HG03060 (cell line): ENCODE measurements around the gene CLSTN2.

Source experiments
- ATAC-seq: cut with Tn5 transposase; IDR thresholded peaks from one replicate; pipeline ENCODE4 v1.9.1; 2021; ENCODE audit warnings: low read depth, moderate number of reproducible peaks; ENCODE audit not compliant: unreplicated experiment

Gene CLSTN2

GRCh38 chr3:140258222-140258724 is 323.3 kb downstream of the CLSTN2 start:
- ATAC-seq = no peak

GRCh38 chr3:140265302-140265701 is 330.3 kb downstream of the CLSTN2 start:
- no peak for ATAC-seq

- ATAC-seq = no peak
These were observed 333.1 kb downstream of the CLSTN2 start for GRCh38 chr3:140268103-140268502.

GRCh38 chr3:140268610-140269009 is 333.6 kb downstream of the CLSTN2 start:
- ATAC-seq = no peak

GRCh38 chr3:140270329-140270728 is 335.3 kb downstream of the CLSTN2 start:
- no peak for ATAC-seq

- ATAC-seq = no peak
These were observed 338.7 kb downstream of the CLSTN2 start for GRCh38 chr3:140273542-140274195.

- no peak for ATAC-seq
These were observed 339.4 kb downstream of the CLSTN2 start for GRCh38 chr3:140274429-140274828.

DNA sequence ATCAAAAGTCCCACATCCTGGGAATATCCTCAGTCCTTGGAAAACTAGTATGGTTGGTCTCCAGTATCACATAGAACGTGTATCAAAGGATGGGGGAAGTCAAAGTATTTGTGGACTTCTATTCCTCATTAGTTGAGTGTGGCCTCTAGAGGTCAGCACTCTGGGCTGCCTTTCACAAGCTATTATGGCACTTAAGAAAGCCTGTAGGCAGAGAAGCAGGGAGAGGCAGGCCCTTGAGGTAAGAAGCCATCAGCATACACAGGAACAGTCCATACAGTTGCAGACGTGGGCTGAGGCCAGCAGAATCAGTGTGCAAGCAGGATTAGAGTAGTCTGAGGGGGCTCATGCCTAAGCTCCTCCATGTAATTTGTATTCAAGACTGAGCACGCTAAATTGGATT is 341.7 kb downstream of the CLSTN2 start:
- ATAC-seq = no peak

- no peak for ATAC-seq
These were observed 342.9 kb downstream of the CLSTN2 start for GRCh38 chr3:140277886-140278285.

DNA sequence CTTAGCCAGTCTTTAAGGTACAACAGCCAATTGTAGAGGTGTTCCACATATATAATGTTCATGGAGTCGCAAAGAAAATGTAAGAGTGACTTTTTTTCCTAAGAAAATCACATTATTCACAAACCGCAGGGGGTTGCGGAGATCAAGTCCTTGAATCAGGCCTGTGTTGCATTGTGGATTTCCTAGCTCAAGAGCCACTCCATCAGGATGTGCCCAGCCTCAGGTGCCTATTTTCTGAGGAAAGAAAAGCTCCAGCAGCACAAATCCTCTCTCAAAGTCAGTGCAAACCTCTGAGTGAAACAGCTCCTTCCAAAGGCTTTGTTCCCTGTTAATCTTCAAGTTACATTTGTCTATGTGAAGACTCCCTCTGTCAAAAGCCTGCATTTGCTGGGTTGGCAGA is 349.4 kb downstream of the CLSTN2 start:
- ATAC-seq = no peak

GRCh38 chr3:140285380-140285779 is 350.4 kb downstream of the CLSTN2 start:
- no peak for ATAC-seq

DNA sequence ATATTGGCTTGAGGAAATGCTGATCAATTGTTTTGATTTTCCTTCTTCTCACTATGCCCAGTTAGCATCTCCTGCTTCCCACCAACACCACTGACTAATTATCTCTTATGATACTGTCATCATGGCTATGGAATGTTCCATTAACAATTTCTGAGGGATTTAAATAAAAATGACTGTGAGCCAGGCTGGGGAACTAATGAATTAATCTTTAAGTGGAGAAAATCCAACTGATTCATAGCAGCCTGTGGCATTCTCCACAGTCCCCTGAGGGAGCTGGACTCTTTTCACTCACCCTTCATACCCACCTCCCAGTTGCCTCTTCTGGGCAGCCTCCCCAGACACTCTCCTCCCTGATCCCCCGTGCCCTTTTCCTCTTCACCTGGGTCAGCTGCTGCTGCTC is 353.6 kb downstream of the CLSTN2 start:
- ATAC-seq = no peak

GRCh38 chr3:140290105-140290504 is 355.1 kb downstream of the CLSTN2 start:
- no peak for ATAC-seq

- no peak for ATAC-seq
These were observed 357.2 kb downstream of the CLSTN2 start for GRCh38 chr3:140292170-140292569.

DNA sequence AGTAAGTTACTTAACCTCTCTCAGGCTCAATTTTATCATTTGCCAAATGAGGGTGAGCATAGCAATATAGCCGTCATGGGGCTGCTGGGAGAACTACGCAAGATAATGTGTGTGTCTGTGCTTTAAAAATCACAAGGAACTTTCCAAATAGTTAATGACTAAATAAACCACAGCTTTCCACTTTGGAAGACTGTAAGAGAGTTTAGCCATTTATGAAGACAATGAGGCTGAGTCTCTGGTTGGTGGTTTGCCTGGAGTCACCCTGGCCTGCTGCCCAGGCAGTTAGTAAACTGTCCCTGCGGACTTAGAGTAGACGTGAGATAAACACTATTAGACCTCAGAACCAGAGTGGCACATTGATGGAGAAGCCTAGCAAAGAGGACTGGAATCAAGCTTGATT is 357.7 kb downstream of the CLSTN2 start:
- ATAC-seq = no peak

- no peak for ATAC-seq
These were observed 359.1 kb downstream of the CLSTN2 start for GRCh38 chr3:140294058-140294457.

- no peak for ATAC-seq
These were observed 361.9 kb downstream of the CLSTN2 start for GRCh38 chr3:140296796-140297352.

GRCh38 chr3:140298043-140298442 is 363.1 kb downstream of the CLSTN2 start:
- no peak for ATAC-seq

GRCh38 chr3:140298569-140299070 is 363.6 kb downstream of the CLSTN2 start:
- no peak for ATAC-seq

DNA sequence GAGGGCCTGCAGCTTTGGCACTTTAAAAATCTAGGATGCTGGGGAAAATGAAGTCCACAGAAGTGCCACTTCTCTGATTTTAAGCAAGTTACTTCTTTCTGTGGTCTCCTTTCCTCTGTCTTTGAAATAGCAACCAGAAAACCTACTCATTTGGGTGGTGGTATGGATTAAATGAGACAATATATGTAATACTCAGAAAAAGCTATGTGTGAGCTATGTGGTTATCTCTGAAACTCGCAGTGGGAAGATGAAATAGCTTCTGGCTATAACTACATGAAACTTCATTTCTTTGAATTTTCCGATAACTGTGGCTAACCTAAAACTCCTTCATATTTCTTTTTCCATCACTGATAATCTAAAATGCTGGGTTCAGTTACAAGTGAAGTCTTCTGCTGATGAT is 368.9 kb downstream of the CLSTN2 start:
- no peak for ATAC-seq

- ATAC-seq = no peak
These were observed 373.6 kb downstream of the CLSTN2 start for GRCh38 chr3:140308535-140308934.

DNA sequence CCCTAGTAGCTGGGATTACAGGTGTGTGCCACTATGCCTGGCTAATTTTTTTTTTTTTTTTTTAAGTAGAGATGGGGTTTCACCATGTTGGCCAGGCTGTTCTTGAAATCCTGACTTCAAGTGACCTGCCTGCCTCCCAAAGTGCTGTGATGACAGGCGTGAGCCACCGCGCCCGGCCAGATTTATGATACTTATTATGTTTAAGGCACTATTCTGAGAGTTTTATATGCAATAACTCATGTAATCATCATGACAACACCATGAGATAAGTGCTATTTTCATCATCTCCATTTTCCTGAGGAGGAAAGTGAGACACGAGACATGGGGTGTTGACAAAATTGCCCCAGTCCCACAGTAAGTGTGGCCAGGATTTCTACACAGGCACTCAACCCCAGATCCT is 376.4 kb downstream of the CLSTN2 start:
- ATAC-seq = no peak
